ENCODE data around the gene TRMT112. TPM values are rescaled to one million over a fixed set of nuclear protein-coding genes. Genes with fewer than 3 reads are reported as not detected.

The TRMT112 gene
- total and polyA plus RNA-seq, 2 experiments from 2014 or later: 298 to 927 TPM

DNA sequence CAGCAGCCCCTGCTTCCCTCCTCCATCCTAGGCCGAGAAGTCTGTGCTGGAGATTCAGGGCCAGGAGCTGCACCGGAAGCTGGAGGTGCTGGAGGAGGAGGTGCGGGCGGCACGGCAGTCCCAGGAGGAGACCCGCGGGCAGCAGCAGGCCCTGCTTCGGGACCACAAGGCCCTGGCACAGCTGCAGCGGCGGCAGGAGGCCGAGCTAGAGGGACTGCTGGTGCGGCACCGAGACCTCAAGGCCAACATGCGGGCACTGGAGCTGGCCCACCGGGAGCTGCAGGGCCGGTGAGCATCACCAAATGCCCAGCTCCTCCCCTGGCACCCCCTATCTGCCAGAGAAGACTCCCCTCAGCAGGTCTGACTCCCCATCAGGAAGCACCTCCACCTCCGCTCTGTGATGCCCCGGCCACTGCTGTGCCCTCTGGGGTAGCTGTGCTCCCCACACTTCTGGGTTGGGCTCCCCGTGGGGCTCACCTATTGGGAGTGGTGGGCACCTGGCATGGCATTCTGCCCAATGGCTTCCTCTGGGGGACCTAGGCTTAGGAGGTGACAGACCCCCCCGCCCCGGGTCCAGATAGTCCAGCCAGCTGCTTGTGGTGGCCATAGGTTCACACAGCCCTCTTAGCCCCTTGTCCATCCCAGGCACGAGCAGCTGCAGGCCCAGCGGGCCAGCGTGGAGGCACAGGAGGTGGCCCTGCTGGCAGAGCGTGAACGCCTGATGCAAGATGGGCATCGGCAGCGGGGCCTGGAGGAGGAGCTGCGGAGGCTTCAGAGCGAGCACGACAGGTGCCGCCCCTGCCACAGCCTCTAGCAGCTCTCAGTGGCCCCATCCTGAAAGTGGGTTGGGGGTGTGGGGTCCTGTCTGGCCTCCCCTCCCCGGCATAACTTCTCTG lies 35.0 kb upstream of the TRMT112 start:
- no peak overlapping the region for H3K4me3 Mint-ChIP-seq
- ATAC-seq: no peak
- no peak overlapping the region for H3K27ac ChIP-seq (ENCODE audit: low read depth)
- H3K36me3 Mint-ChIP-seq (ENCODE audit: low read depth): no peaks in the 10 kb centered on the region; the same call in 2 of the 3 replicates
- peaks cover 12% of the 10 kb centered on the region for H3K4me1 Mint-ChIP-seq
- TF ChIP-seq, protein P1, sequence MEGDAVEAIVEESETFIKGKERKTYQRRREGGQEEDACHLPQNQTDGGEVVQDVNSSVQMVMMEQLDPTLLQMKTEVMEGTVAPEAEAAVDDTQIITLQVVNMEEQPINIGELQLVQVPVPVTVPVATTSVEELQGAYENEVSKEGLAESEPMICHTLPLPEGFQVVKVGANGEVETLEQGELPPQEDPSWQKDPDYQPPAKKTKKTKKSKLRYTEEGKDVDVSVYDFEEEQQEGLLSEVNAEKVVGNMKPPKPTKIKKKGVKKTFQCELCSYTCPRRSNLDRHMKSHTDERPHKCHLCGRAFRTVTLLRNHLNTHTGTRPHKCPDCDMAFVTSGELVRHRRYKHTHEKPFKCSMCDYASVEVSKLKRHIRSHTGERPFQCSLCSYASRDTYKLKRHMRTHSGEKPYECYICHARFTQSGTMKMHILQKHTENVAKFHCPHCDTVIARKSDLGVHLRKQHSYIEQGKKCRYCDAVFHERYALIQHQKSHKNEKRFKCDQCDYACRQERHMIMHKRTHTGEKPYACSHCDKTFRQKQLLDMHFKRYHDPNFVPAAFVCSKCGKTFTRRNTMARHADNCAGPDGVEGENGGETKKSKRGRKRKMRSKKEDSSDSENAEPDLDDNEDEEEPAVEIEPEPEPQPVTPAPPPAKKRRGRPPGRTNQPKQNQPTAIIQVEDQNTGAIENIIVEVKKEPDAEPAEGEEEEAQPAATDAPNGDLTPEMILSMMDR (conservative IDR thresholded peaks at IDR 0.05; ENCODE audit: low read depth in 2 of 2): no peak
- TF ChIP-seq ZNF114 (CRISPR knock-in tag; IDR thresholded peaks at IDR 0.05) (no peak), CREB1 (CRISPR knock-in tag; IDR thresholded peaks at IDR 0.05; ENCODE audit: low read depth) (no peak)
- TF ChIP-seq, protein P2, sequence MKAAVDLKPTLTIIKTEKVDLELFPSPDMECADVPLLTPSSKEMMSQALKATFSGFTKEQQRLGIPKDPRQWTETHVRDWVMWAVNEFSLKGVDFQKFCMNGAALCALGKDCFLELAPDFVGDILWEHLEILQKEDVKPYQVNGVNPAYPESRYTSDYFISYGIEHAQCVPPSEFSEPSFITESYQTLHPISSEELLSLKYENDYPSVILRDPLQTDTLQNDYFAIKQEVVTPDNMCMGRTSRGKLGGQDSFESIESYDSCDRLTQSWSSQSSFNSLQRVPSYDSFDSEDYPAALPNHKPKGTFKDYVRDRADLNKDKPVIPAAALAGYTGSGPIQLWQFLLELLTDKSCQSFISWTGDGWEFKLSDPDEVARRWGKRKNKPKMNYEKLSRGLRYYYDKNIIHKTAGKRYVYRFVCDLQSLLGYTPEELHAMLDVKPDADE (IDR thresholded peaks at IDR 0.05): no peak
- TF ChIP-seq, protein P3, sequence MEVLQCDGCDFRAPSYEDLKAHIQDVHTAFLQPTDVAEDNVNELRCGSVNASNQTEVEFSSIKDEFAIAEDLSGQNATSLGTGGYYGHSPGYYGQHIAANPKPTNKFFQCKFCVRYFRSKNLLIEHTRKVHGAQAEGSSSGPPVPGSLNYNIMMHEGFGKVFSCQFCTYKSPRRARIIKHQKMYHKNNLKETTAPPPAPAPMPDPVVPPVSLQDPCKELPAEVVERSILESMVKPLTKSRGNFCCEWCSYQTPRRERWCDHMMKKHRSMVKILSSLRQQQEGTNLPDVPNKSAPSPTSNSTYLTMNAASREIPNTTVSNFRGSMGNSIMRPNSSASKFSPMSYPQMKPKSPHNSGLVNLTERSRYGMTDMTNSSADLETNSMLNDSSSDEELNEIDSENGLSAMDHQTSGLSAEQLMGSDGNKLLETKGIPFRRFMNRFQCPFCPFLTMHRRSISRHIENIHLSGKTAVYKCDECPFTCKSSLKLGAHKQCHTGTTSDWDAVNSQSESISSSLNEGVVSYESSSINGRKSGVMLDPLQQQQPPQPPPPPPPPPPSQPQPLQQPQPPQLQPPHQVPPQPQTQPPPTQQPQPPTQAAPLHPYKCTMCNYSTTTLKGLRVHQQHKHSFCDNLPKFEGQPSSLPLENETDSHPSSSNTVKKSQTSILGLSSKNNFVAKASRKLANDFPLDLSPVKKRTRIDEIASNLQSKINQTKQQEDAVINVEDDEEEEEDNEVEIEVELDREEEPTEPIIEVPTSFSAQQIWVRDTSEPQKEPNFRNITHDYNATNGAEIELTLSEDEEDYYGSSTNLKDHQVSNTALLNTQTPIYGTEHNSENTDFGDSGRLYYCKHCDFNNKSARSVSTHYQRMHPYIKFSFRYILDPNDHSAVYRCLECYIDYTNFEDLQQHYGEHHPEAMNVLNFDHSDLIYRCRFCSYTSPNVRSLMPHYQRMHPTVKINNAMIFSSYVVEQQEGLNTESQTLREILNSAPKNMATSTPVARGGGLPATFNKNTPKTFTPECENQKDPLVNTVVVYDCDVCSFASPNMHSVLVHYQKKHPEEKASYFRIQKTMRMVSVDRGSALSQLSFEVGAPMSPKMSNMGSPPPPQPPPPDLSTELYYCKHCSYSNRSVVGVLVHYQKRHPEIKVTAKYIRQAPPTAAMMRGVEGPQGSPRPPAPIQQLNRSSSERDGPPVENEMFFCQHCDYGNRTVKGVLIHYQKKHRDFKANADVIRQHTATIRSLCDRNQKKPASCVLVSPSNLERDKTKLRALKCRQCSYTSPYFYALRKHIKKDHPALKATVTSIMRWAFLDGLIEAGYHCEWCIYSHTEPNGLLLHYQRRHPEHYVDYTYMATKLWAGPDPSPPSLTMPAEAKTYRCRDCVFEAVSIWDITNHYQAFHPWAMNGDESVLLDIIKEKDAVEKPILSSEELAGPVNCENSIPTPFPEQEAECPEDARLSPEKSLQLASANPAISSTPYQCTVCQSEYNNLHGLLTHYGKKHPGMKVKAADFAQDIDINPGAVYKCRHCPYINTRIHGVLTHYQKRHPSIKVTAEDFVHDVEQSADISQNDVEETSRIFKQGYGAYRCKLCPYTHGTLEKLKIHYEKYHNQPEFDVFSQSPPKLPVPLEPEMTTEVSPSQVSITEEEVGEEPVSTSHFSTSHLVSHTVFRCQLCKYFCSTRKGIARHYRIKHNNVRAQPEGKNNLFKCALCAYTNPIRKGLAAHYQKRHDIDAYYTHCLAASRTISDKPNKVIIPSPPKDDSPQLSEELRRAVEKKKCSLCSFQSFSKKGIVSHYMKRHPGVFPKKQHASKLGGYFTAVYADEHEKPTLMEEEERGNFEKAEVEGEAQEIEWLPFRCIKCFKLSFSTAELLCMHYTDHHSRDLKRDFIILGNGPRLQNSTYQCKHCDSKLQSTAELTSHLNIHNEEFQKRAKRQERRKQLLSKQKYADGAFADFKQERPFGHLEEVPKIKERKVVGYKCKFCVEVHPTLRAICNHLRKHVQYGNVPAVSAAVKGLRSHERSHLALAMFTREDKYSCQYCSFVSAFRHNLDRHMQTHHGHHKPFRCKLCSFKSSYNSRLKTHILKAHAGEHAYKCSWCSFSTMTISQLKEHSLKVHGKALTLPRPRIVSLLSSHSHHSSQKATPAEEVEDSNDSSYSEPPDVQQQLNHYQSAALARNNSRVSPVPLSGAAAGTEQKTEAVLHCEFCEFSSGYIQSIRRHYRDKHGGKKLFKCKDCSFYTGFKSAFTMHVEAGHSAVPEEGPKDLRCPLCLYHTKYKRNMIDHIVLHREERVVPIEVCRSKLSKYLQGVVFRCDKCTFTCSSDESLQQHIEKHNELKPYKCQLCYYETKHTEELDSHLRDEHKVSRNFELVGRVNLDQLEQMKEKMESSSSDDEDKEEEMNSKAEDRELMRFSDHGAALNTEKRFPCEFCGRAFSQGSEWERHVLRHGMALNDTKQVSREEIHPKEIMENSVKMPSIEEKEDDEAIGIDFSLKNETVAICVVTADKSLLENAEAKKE (CRISPR knock-in tag; IDR thresholded peaks at IDR 0.05): no peak
- no peaks in the 10 kb centered on the region for H3K9me2 ChIP-seq (ENCODE audit: insufficient read depth)
- no peak overlapping the region for H3K4me3 ChIP-seq
- H3K4me1 ChIP-seq (ENCODE audit: insufficient read depth): peaks cover 7% of the 10 kb centered on the region; the same call in 1 of the 2 replicates
- no peak for DNase-seq (ENCODE audit: low spot score)
- no peak overlapping the region for H3K4me2 ChIP-seq
- no peaks in the 10 kb centered on the region for H3K79me2 ChIP-seq (replicated peaks; ENCODE audit: insufficient read depth)
- H3F3A ChIP-seq (replicated peaks; ENCODE audit: low read depth): 0 out of 2 replicates have a peak, but pooled peaks cover 6% of the 10 kb centered on the region
- peaks cover 13% of the 10 kb centered on the region for H3K27me3 Mint-ChIP-seq (ENCODE audit: insufficient read depth, low read depth, poor library complexity)
- H3K9me3 Mint-ChIP-seq: no peaks in the 10 kb centered on the region
- H3K27me3 ChIP-seq (ENCODE audit: insufficient read depth): no peaks in the 10 kb centered on the region
- H4K20me1 ChIP-seq (replicated peaks; ENCODE audit: insufficient read depth): no peaks in the 10 kb centered on the region
- no peak overlapping the region for H2AFZ ChIP-seq
- H3K27ac Mint-ChIP-seq: no peak overlapping the region
- no peaks in the 10 kb centered on the region for H3K36me3 ChIP-seq (ENCODE audit: insufficient read depth)

Data from GM23338 (cell line).